Peyer's patch (tissue), 4 donors: Measurements from ENCODE around the gene DOC2A. TPM values are rescaled to one million over a fixed set of nuclear protein-coding genes. Genes with fewer than 3 reads are reported as not detected.

Experiments
- DNase-seq, 3 donors: peaks; one replicate each; pipeline ENCODE4 v3.0.0-alpha.2; 2017 to 2019
- H3K27ac ChIP-seq, 4 donors: fragments of 200-600 bp; sonication (generic); one replicate each; pipeline ENCODE4 v1.5.1; 2016 to 2019
- H3K27me3 ChIP-seq, 2 donors: fragments of 200-600 bp; sonication (generic); one replicate each; pipeline ENCODE4 v1.5.1; 2019
- H3K36me3 ChIP-seq, 3 donors: fragments of 200-600 bp; sonication (generic); one replicate each; pipeline ENCODE4 v1.5.1; 2016 to 2019
- H3K4me1 ChIP-seq, 4 donors: fragments of 200-600 bp; sonication (generic); one replicate each; pipeline ENCODE4 v1.5.1; 2016 to 2019
- H3K4me3 ChIP-seq, 4 donors: fragments of 200-600 bp; sonication (generic); 1 replicate in 3 of 4; 2 replicates in 1 of 4; pipeline ENCODE4 v1.5.1; 2016 to 2019; ENCODE audit warnings: mild to moderate bottlenecking in 1 of 4
- H3K9me3 ChIP-seq, 4 donors: fragments of 200-600 bp; sonication (generic); one replicate each; pipeline ENCODE4 v1.5.1; 2016 to 2019; ENCODE audit warnings: mild to moderate bottlenecking in 1 of 4
- CTCF ChIP-seq, 6 experiments: fragments of 450-650 bp in 4 of 6; fragments of 200-600 bp in 2 of 6; sonication (generic) in 1 of 6; IDR thresholded peaks; one replicate each; pipeline ENCODE4 v1.5.1; 2017 to 2019; ENCODE audit warnings: antibody characterized with exemption in 6 of 6, mild to moderate bottlenecking in 3 of 6, moderate library complexity in 1 of 6
- POLR2A ChIP-seq, 2 donors: fragments of 450-650 bp; IDR thresholded peaks; one replicate each; pipeline ENCODE4 v1.5.1; 2017; ENCODE audit warnings: antibody characterized with exemption in 2 of 2, mild to moderate bottlenecking in 2 of 2, moderate library complexity in 2 of 2
- total RNA-seq, 4 donors: library from RNA; depleted of rRNA; stranded (reverse); fragments of >200 nt; gene quantifications; one replicate each; pipeline ENCODE4 v1.1.0, GENCODE V29; 2016

DOC2A gene
- total RNA-seq, 4 donors from 2014 or later = 2.5 to 4.9 (median 2.9) TPM; not detected in 1

GRCh38 chr16:29990034-29990433, 20.8 kb downstream of the DOC2A start:
- no peaks in the 10 kb centered on the region for H3K27me3 ChIP-seq
- peaks cover 0 to 88% (median 3%) of the 10 kb centered on the region in 3 donors for H3K36me3 ChIP-seq
- H3K4me3 ChIP-seq = no peak overlapping the region
- peaks cover 0 to 15% (median 2%) of the 10 kb centered on the region in 4 donors for H3K4me1 ChIP-seq
- DNase-seq = no peak
- no peak overlapping the region for H3K27ac ChIP-seq
- H3K9me3 ChIP-seq = no peaks in the 10 kb centered on the region
- no peak for TF ChIP-seq POLR2A (IDR thresholded peaks at IDR 0.05)
- no peak for TF ChIP-seq CTCF (IDR thresholded peaks at IDR 0.05)

GRCh38 chr16:29989111-29989858, 21.5 kb downstream of the DOC2A start:
- no peak for TF ChIP-seq POLR2A (IDR thresholded peaks at IDR 0.05)
- no peak for TF ChIP-seq CTCF (IDR thresholded peaks at IDR 0.05)
- DNase-seq = peak in 1 of 3 donors; percentile 21
- Histone ChIP-seq H3K9me3 (no peaks in the 10 kb centered on the region), H3K27ac (no peak overlapping the region), H3K4me3 (no peak overlapping the region), H3K27me3 (no peaks in the 10 kb centered on the region), H3K4me1 (peaks cover 0 to 8% (median 0%) of the 10 kb centered on the region in 4 donors), H3K36me3 (peaks cover 0 to 95% (median 3%) of the 10 kb centered on the region in 3 donors)

- peaks cover 0 to 99% (median 3%) of the 10 kb centered on the region in 3 donors for H3K36me3 ChIP-seq
- peak in 1 of 3 donors; percentile 39 for DNase-seq
- TF ChIP-seq POLR2A (IDR thresholded peaks at IDR 0.05) (no peak), CTCF (IDR thresholded peaks at IDR 0.05) (no peak)
- H3K27me3 ChIP-seq = no peaks in the 10 kb centered on the region
- no peak overlapping the region for H3K27ac ChIP-seq
- peaks cover 0 to under 1% (median 0%) of the 10 kb centered on the region in 4 donors for H3K4me1 ChIP-seq
- no peak overlapping the region for H3K4me3 ChIP-seq
- no peaks in the 10 kb centered on the region for H3K9me3 ChIP-seq
Observed at GRCh38 chr16:29988346-29989075, 22.3 kb downstream of the DOC2A start.

- no peaks in the 10 kb centered on the region for H3K9me3 ChIP-seq
- peak in 1 of 3 donors; percentile 24 for DNase-seq
- peaks cover 0 to 99% (median 3%) of the 10 kb centered on the region in 3 donors for H3K36me3 ChIP-seq
- no peak for TF ChIP-seq CTCF (IDR thresholded peaks at IDR 0.05)
- TF ChIP-seq POLR2A (IDR thresholded peaks at IDR 0.05) = no peak
- H3K4me3 ChIP-seq = no peak overlapping the region
- no peaks in the 10 kb centered on the region for H3K4me1 ChIP-seq
- no peak overlapping the region for H3K27ac ChIP-seq
- no peaks in the 10 kb centered on the region for H3K27me3 ChIP-seq
Observed at GRCh38 chr16:29987371-29988085, 23.3 kb downstream of the DOC2A start.

GRCh38 chr16:29986931-29987330, 23.9 kb downstream of the DOC2A start:
- Histone ChIP-seq H3K4me3 (no peak overlapping the region), H3K27ac (no peak overlapping the region), H3K36me3 (peaks cover 0 to 99% (median 3%) of the 10 kb centered on the region in 3 donors), H3K9me3 (no peaks in the 10 kb centered on the region), H3K27me3 (no peaks in the 10 kb centered on the region), H3K4me1 (no peaks in the 10 kb centered on the region)
- TF ChIP-seq CTCF (IDR thresholded peaks at IDR 0.05) (no peak), POLR2A (IDR thresholded peaks at IDR 0.05) (no peak)
- DNase-seq = peak in 1 of 3 donors; percentile 41
